GM06990 (cell line): ENCODE data around the gene CCNY.

Experiments
- DNase-seq: peaks from one replicate; pipeline ENCODE4 v3.0.0-alpha.2; 2011; ENCODE audit not compliant: insufficient read length; ENCODE audit errors: extremely low read depth
- H3K27me3 ChIP-seq: replicated peaks from 2 replicates; pipeline ENCODE4 v1.6.0; 2011; ENCODE audit warnings: low read length; ENCODE audit not compliant: control insufficient read depth, insufficient read depth
- H3K36me3 ChIP-seq: 2 replicates; pipeline ENCODE4 v1.5.1; 2011; ENCODE audit warnings: low read length; ENCODE audit not compliant: control insufficient read depth, insufficient read depth
- H3K4me3 ChIP-seq: replicated peaks from 2 replicates; pipeline ENCODE4 v1.5.1; 2011; ENCODE audit warnings: low read depth, mild to moderate bottlenecking, control low read depth, low read length
- CTCF ChIP-seq: IDR thresholded peaks from 2 replicates; pipeline ENCODE4 v1.5.1; 2011; ENCODE audit warnings: low read length, control low read depth, mild to moderate bottlenecking, inconsistent platforms; ENCODE audit not compliant: insufficient read depth, poor library complexity, severe bottlenecking

CCNY gene

DNA sequence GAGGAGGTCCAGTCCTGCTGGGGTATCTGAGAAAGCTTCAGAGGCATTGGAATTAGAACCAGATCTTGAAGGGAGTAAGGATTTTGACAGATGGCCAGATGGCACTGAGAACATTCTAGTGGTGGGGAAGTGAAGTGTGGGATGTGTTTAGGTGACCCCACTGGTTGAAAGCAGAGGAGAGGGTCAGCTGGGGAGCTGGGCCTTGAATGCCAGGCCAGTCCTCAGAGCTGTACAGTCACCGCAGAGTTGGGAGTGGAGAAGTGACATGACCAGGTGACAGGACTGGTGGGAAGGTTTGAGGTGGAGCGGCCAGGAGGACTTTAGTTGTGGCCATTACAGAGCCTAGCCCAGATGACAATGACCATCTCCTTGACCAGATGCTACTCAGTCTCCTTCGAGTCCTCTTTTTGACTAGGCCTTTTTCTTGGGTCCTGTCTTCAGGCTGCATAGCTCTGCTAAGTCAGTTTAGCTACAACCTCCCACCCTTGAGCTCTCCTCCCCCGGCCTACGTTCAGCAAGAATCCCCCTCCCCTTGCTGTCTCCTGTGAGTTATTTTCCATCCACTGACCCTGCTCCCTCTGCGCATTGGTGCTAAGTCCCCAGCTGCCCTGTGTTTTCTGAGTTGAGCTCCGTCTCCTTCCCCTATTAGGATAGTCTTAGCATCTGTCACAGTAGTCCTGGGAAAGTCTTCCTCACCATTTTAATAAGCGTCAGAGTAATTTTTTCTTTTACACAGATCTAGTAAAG, 56.3 kb downstream of the CCNY start:
- H3K4me3 ChIP-seq, result no peak overlapping the region
- DNase-seq, result no peak
- H3K27me3 ChIP-seq, result no peaks in the 10 kb centered on the region
- no peak for TF ChIP-seq CTCF
- no peaks in the 10 kb centered on the region for H3K36me3 ChIP-seq

GRCh38 chr10:35394411-35394851, 58.1 kb downstream of the CCNY start:
- no peak overlapping the region for H3K4me3 ChIP-seq
- no peak for TF ChIP-seq CTCF
- H3K36me3 ChIP-seq, result no peaks in the 10 kb centered on the region
- no peak for DNase-seq
- no peaks in the 10 kb centered on the region for H3K27me3 ChIP-seq

DNA sequence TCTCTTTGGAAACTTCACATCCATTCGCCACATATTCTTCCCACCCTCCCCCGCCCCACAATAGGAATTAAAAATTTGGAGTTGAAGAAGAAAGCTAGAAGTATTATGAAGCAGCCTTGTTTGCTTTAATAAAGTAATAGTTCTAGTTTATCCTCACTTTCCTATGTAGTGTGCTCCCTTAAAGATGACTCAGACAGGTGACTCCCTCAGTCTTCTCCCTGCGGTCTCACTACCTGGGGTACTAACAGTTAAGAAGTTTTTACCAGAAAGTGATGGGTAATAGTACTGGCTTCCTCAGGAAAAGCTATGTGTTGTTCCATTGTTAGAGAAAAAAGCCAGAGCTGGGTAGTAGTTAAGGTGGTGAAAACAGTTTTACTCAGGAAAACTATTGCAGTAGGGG, 58.6 kb downstream of the CCNY start:
- DNase-seq, result no peak
- Histone ChIP-seq H3K27me3 (no peaks in the 10 kb centered on the region), H3K4me3 (no peak overlapping the region), H3K36me3 (no peaks in the 10 kb centered on the region)
- TF ChIP-seq CTCF, result no peak

- no peaks in the 10 kb centered on the region for H3K27me3 ChIP-seq
- TF ChIP-seq CTCF, result no peak
- no peak overlapping the region for H3K4me3 ChIP-seq
- H3K36me3 ChIP-seq, result no peaks in the 10 kb centered on the region
- no peak for DNase-seq
These were observed 60.5 kb downstream of the CCNY start for GRCh38 chr10:35396560-35397434.

GRCh38 chr10:35397953-35398352, 61.6 kb downstream of the CCNY start:
- TF ChIP-seq CTCF, result no peak
- no peak for DNase-seq
- Histone ChIP-seq H3K4me3 (no peak overlapping the region), H3K36me3 (no peaks in the 10 kb centered on the region), H3K27me3 (no peaks in the 10 kb centered on the region)
